Thymus (tissue), 11 donors: ENCODE data around the gene CNTRL. TPM values are rescaled to one million over a fixed set of nuclear protein-coding genes. Genes with fewer than 3 reads are reported as not detected.

ENCODE experiments used
- DNase-seq, 9 donors: peaks; one replicate each; pipeline ENCODE4 v3.0.0-alpha.2; 2013; ENCODE audit warnings: low spot score in 9 of 9, low read depth in 6 of 9, missing footprints in 1 of 9
- H3K27ac ChIP-seq, 2 donors: one replicate each; pipeline ENCODE4 v1.5.1; 2013; ENCODE audit warnings: control low read depth in 1 of 2, low read depth in 1 of 2, low read length in 1 of 2, mild to moderate bottlenecking in 1 of 2, moderate library complexity in 1 of 2
- H3K27me3 ChIP-seq, 2 donors: one replicate each; pipeline ENCODE4 v1.5.1; 2013; ENCODE audit warnings: low read length in 1 of 2; ENCODE audit not compliant: control insufficient read depth in 2 of 2, insufficient read depth in 1 of 2
- H3K36me3 ChIP-seq, 2 donors: one replicate each; pipeline ENCODE4 v1.5.1; 2013; ENCODE audit warnings: low read length in 1 of 2, mild to moderate bottlenecking in 1 of 2, moderate library complexity in 1 of 2; ENCODE audit not compliant: control insufficient read depth in 2 of 2, insufficient read depth in 2 of 2
- H3K4me1 ChIP-seq, 2 donors: one replicate each; pipeline ENCODE4 v1.5.1; 2013; ENCODE audit warnings: low read length in 2 of 2; ENCODE audit not compliant: control insufficient read depth in 2 of 2, insufficient read depth in 2 of 2
- H3K4me3 ChIP-seq, 2 donors: one replicate each; pipeline ENCODE4 v1.5.1; 2013; ENCODE audit warnings: low read length in 2 of 2, control low read depth in 1 of 2, mild to moderate bottlenecking in 1 of 2
- H3K9me3 ChIP-seq, 2 donors: one replicate each; pipeline ENCODE4 v1.5.1; 2013; ENCODE audit warnings: low read length in 1 of 2, mild to moderate bottlenecking in 1 of 2; ENCODE audit not compliant: control insufficient read depth in 2 of 2, insufficient read depth in 1 of 2
- WGBS: extraction: QIAGEN DNeasy Blood & Tissue Kit; methylation state at CpG from one replicate; pipeline ENCODE4 v1.1.7; 2013; 5-methylcytosine and 5-hydroxymethylcytosine counted together
- polyA plus RNA-seq: library from polyadenylated mRNA; stranded (reverse); fragments of 200-250 nt; gene quantifications from one replicate; pipeline ENCODE4 v1.2.3, GENCODE V29; 2013
- total RNA-seq: library from RNA; stranded (reverse); fragments of 120-200 nt; gene quantifications from one replicate; pipeline ENCODE4 v1.2.4, GENCODE V29; 2013
- donor health status: healthy.

CNTRL gene
- total and polyA plus RNA-seq, 2 donors, result 24.1 to 39.4 TPM

DNA sequence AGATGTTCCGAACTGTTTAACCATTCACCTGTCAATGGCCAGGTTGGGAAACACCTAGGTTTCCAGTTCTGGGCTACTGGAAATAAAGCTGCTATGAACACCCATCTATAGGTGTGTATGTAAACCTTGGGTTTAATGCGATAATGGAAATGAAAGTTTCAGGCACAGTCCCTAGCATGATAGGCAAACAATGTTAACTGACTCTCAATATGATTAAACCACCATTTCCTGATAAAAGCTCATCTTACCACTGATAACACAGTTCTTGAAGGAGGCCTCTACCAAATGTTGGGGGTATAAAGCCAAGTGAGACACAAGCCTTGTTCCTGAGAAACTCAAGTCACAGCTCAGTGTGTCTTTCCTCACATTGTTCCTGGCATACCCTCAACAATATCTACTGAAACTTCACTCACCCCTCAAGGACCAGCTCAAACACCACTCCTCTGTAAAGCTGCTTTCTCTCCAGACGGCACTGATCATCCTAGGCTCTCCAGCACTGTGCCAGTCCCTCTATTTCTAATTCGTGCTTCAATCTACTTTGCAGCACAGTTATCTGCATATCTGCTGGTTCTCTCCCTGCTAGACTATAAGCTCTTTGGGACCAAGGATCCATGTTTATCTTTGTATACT lies 111.1 kb downstream of the CNTRL start:
- no peak for DNase-seq
- no peak overlapping the region for H3K27ac ChIP-seq
- H3K4me3 ChIP-seq, result no peak overlapping the region
- H3K27me3 ChIP-seq, result no peaks in the 10 kb centered on the region
- no peaks in the 10 kb centered on the region for H3K9me3 ChIP-seq
- H3K36me3 ChIP-seq, result peaks cover 13 to 51% of the 10 kb centered on the region in 2 donors
- H3K4me1 ChIP-seq, result peaks cover 0 to 3% of the 10 kb centered on the region in 2 donors
- WGBS, result 88% methylated on average over 4 of the region's 4 CpGs

DNA sequence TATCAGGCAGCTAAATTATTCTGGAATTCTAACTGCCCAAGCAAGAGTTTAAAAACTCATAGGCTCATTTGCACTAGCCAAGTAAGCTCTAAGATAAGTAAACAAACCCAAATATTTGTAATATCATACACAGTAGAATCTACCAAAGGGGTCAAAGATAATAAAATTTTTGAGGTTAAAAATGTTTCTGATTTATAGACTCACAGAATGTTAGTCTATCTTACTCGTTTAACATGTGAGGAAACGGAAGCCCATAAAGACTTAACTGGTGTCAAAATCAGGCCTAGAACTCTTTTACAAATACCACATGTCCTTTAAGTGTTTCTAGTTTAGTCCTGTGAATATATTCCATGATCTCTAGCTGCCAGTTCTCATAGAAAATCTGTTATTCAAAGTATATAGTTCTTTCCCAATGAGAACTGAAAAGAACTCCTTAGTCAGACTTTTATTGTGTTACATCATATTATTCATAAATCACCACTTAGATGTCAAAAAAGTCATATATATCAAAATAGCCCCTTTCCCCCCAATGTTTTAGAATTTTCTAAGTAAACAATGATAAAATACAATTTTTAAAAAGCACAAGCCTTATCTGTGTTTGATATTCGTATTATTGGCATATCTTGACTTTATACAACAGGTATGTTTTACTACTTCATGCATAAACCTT lies 113.0 kb downstream of the CNTRL start:
- H3K36me3 ChIP-seq, result peaks cover 9 to 36% of the 10 kb centered on the region in 2 donors
- DNase-seq, result no peak
- H3K4me3 ChIP-seq, result no peak overlapping the region
- H3K9me3 ChIP-seq, result no peaks in the 10 kb centered on the region
- no peak overlapping the region for H3K27ac ChIP-seq
- 83% methylated on average over 3 of the region's 3 CpGs for WGBS
- peaks cover 0 to 3% of the 10 kb centered on the region in 2 donors for H3K4me1 ChIP-seq
- H3K27me3 ChIP-seq, result no peaks in the 10 kb centered on the region

- WGBS, result 97% methylated on average over 1 of the region's 1 CpG
- DNase-seq, result no peak
- peaks cover 8 to 25% of the 10 kb centered on the region in 2 donors for H3K36me3 ChIP-seq
- no peak overlapping the region for H3K4me3 ChIP-seq
- H3K9me3 ChIP-seq, result no peaks in the 10 kb centered on the region
- H3K4me1 ChIP-seq, result peaks cover 0 to 3% of the 10 kb centered on the region in 2 donors
- H3K27me3 ChIP-seq, result no peaks in the 10 kb centered on the region
- no peak overlapping the region for H3K27ac ChIP-seq
These were observed 114.3 kb downstream of the CNTRL start for GRCh38 chr9:121189006-121189405.

DNA sequence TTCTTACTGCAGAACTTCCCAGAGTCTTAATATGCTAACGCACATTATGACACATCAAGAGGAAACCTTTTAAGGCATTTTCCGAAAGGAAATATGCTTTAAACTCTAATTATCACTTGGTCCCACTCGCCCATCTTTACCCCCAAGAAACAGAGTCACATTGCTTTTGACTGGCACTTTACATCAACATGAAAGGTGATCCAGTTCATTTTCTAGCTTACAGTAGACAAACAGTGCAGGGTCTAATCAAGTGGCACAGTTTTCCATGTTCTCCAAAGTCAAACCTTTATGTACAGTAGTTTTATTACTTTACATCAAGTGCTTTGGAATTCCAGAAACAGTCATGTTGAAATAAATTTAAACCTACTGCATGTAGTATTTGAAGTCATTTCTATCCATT lies 114.9 kb downstream of the CNTRL start:
- H3K9me3 ChIP-seq, result no peaks in the 10 kb centered on the region
- no peaks in the 10 kb centered on the region for H3K27me3 ChIP-seq
- H3K4me3 ChIP-seq, result no peak overlapping the region
- no peak for DNase-seq
- H3K36me3 ChIP-seq, result peaks cover 7 to 21% of the 10 kb centered on the region in 2 donors
- H3K27ac ChIP-seq, result no peak overlapping the region
- 96% methylated on average over 3 of the region's 3 CpGs for WGBS
- peaks cover 0 to 3% of the 10 kb centered on the region in 2 donors for H3K4me1 ChIP-seq

DNA sequence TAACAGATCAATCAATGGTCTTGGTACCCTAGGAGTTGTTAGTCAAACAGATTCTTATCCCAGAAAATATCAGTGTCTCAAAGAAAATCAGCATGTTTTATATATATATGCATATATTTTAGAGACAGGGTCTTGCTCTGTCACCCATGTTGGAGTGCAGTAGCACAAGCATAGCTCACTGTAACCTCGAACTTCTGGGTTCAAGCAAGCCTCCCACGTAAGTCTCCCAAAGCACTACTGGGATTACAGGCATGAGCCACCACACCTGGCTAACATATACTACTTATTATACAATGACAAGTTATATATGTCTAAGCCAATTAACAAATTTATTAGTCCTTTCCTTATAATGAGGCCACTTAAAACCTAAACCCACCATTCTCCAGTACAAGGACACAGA lies 116.5 kb downstream of the CNTRL start:
- Histone ChIP-seq H3K27me3 (no peaks in the 10 kb centered on the region), H3K4me3 (no peak overlapping the region), H3K27ac (no peak overlapping the region), H3K4me1 (no peaks in the 10 kb centered on the region), H3K36me3 (peaks cover 0 to 7% of the 10 kb centered on the region in 2 donors), H3K9me3 (no peaks in the 10 kb centered on the region)
- DNase-seq, result no peak
- over 99% methylated on average over 2 of the region's 2 CpGs for WGBS

GRCh38 chr9:121192518-121192917 lies 117.8 kb downstream of the CNTRL start:
- no peaks in the 10 kb centered on the region for H3K27me3 ChIP-seq
- DNase-seq, result no peak
- no peak overlapping the region for H3K27ac ChIP-seq
- H3K4me3 ChIP-seq, result no peak overlapping the region
- H3K9me3 ChIP-seq, result no peaks in the 10 kb centered on the region
- H3K36me3 ChIP-seq, result peaks cover 0 to 4% of the 10 kb centered on the region in 2 donors
- 72% methylated on average over 1 of the region's 1 CpG for WGBS
- peaks cover 2% of the 10 kb centered on the region in 2 donors for H3K4me1 ChIP-seq

GRCh38 chr9:121192959-121193640 lies 118.3 kb downstream of the CNTRL start:
- DNase-seq, result no peak
- H3K27ac ChIP-seq, result no peak overlapping the region
- no peaks in the 10 kb centered on the region for H3K27me3 ChIP-seq
- H3K36me3 ChIP-seq, result peaks cover 0 to 3% of the 10 kb centered on the region in 2 donors
- H3K9me3 ChIP-seq, result no peaks in the 10 kb centered on the region
- H3K4me1 ChIP-seq, result peaks cover 2% of the 10 kb centered on the region in 2 donors
- 45% methylated on average over 1 of the region's 1 CpG for WGBS
- H3K4me3 ChIP-seq, result no peak overlapping the region

GRCh38 chr9:121194730-121195129 lies 120.0 kb downstream of the CNTRL start:
- DNase-seq, result no peak
- Histone ChIP-seq H3K27me3 (no peaks in the 10 kb centered on the region), H3K4me1 (peaks cover 2 to 5% of the 10 kb centered on the region in 2 donors), H3K4me3 (no peak overlapping the region), H3K9me3 (no peaks in the 10 kb centered on the region), H3K27ac (peak overlapping the region in 1 of 2 donors; percentile 48), H3K36me3 (peaks cover 0 to under 1% of the 10 kb centered on the region in 2 donors)
- WGBS, result 43% methylated on average over 1 of the region's 1 CpG

DNA sequence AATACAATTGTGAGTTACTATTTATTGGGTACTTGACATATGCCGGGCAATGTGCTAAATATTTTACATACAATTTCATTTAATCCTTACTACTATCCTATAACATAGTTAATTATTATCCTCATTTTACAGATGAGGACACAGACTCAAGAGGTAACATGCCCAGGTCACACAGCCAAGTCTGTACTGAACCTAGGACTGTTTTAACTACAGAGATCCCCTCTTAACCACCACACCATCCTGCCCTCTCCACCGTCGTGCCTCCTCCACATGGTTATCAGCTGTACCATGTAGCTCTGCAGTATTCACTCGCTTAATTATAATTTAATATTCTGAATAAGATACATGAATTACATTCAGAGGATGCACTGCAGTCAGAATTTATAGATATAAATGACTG lies 121.6 kb downstream of the CNTRL start:
- Histone ChIP-seq H3K27ac (no peak overlapping the region), H3K9me3 (no peaks in the 10 kb centered on the region), H3K36me3 (no peaks in the 10 kb centered on the region), H3K4me3 (no peak overlapping the region), H3K4me1 (peaks cover 10 to 12% of the 10 kb centered on the region in 2 donors), H3K27me3 (no peaks in the 10 kb centered on the region)
- DNase-seq, result no peak
- 55% methylated on average over 4 of the region's 4 CpGs for WGBS
